NCI-H128 (cell line): ENCODE measurements around the gene SLC17A9.
A peak's percentile ranks its signal among the peaks of the same experiment; 100 is the strongest.

Source experiments
- DNase-seq: peaks from one replicate; lab custom pipeline; 2025; ENCODE audit not compliant: unreplicated experiment; lab: John Stamatoyannopoulos, UW

The SLC17A9 gene

DNA sequence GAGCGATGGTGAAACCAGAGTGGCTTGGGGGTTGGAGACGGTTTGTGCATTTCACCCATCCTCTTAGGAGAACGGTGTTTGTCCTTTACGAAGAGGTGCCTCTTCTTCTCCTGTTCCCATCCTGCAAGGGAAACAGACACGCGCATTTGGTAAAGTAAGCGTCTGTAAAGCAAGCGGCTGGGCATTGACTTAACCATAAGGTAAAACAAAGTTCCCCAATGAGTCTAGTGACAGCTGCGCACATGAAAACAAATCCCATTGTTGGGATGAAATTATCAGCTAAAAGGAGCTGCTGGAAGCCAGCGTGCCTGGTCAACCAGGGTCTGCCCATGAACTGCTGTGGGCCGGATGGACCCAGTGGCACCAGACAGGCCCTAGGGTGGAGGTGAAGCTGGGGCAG is 48.4 kb downstream of the SLC17A9 start:
- DNase-seq, result no peak

DNA sequence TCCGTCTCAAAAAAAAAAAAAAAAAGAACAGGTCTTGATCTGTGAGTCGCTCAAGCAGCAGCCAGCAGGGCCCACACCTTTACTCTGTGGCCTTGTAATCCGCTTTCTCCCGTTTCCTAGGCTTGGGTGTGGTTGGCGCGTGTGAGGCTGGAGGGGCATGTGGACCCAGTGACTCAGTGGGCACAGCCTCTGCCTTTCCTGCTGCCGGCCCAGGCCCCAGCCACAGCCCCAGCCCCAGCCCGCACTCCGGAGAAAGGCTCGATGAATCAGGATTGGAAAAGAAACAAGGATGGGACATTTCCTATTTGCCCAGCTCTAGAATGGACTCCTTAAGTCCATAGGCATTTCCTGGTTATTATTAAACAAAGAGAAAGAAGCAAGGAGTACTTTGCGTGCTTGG is 50.0 kb downstream of the SLC17A9 start:
- DNase-seq, result no peak

DNA sequence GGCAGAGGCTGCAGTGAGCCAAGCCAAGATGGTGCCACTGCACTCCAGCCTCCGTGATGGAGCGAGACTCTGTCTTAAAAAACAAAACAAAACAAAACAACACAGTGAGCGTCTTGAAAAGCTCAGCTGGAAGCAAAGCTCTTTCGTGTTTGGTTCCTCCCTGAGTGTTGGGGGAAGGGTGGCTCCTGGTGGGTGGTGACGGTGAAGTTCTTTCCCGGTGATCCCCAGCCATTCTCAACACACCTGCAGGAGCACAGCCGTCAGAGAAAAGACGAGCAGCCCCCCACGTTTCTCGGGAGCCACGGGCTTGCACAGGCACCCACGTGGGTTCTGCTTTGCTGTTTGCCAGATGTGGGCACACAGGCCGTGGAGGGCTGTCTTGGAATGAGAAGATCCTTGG is 51.0 kb downstream of the SLC17A9 start:
- no peak for DNase-seq

DNA sequence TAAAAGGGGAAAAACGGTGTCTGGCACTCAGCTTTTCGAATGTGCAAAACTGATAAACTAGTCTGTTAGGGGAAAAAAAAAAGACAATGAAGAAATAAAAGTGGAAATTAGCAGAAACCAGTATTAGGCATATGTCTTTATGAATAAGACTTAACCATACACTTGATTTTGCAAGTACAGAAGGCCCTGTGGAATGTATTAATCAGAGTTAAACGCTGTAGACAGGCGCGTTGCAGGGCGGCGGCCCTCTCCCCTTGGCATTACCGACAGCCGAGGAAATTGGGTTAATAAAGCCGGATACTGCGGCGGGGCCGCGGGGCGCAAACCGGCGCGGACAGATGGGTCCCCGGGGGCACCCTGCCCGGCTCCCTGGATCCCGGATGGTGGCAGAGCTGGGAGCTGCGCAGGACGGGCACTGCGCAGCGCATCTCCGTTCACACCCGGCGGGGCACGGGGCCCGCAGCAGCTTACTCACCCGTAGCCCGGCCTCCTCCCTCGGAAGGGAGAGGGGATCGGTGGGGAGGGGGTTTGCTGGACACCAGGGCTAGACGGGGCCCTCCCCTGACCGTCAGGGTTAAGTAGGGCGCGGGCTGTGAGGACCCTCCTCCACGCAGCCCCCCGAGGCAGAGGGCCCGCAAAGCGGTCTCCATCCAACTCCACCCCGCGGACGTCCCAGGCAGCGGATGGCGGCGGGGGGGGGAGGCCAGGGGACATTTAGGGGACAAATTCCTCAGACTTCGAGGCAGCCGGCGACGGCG is 52.3 kb downstream of the SLC17A9 start:
- no peak for DNase-seq

DNA sequence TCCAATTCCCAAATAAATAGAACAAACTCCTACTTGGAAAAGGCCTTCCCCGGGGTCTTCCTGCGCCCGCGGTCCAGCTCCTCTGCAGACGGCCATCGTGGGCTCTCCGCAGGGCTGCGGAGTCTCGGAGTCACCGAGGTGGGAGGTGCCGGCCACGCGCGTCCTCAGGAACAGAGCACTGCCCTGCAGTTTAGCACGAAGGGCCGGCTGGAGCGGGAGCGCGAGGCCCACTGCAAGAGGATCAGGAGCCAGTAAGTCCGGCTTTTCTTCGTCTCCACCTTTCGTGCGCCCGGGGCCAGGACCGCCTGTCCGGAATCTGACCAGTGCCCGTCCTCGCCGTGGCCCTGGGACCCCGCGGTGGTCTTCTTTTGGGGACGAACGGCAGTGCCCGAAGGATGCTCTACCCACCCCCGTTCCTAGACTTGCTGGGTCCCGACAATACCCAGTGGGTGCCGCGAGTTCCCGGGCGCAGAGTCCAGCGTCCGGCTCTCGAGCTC is 52.9 kb downstream of the SLC17A9 start:
- DNase-seq, result no peak

DNA sequence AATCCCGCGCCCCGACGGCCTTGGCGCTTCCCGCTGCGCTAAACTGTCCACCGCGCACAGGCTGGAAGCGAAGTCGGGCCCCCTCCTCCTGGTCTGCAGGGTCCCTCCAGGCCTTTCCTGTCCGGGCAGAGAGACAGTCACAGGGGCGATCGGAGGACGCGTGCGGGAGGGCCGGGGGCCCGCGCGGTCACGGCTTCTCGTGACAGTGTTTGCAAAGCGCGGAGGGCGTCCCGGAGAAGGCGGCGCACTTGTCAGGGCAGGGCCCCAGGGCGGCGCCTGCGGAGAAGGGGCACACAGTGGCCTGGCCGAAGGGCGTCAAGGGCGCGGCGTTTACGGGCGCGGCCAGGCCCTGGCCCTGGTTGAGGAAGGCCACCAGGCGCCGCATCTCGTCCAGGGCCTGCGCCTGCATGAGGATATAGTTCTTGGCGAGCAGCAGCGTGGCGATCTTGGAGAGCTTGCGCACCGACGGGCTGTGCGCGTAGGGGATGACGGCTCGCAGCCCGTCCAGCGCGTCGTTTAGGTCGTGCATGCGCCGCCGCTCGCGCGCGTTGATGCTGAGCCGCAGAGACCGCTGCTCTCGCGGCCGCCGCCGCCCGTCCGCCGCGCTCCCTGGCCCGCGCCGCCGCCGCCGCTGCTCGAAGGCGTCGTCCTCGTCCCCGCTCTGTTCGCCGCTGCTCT is 53.5 kb downstream of the SLC17A9 start:
- no peak for DNase-seq

DNA sequence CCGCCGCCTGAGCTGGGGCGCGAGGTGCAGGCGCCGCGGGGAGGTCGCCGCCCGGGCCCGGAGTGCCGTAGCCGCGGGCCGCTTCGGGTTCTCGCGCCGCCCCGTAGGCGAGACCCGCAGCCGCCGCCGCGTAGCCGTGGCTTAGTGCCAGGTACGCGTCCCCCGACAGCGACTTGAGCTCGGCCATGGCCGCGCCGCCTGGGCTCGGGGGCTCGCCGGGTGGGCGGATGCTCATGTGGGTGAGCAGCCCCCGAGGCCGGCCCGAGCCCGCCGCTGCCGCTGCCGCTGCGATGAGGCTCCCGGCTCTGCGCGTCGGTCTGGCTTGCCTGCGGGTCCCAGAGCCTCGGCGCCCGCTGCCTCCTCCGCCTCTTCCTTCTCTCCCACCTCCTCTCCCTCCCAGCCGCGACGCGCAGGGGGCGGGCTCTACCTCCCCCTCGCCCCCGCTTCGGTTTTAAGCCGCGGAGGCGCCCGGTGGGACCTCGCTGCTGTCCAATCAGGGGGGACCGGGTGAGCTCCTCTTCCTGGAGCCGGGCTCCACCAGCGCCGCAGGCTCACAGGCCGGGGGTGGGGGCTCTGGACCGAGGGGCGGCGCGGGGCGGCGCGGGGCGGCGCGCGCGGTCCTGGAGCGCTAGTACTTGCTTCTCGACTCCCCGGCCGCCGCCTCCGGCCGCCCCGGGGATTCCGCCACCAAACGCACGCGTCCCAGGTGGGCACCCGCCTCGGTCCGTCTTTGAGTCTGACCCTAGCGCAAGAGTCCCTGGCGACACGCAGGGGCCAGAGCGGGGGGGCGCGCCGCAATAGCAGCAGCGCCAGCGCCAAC is 54.2 kb downstream of the SLC17A9 start, which contains the start of gene BHLHE23:
TSS of gene BHLHE23 (minus strand) at position 425 of the 820 bp plus-strand sequence. CDS start at position 235, 190 bp downstream.
- no peak for DNase-seq

DNA sequence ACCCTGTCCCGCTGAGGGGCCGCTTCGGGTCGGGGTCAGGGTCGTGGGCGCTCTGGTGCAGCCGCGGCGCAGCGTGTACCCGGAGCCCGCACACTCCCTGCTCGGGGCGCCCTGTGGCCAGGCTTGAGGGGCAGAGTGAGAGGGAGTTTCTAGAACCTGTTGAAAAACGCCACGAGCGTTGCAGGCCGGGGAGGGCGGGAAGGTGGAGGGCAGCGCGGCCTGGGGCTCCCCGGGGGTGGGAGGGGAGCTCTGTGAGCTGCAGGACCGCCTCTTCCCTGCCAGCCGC is 54.8 kb downstream of the SLC17A9 start:
- DNase-seq, result no peak

DNA sequence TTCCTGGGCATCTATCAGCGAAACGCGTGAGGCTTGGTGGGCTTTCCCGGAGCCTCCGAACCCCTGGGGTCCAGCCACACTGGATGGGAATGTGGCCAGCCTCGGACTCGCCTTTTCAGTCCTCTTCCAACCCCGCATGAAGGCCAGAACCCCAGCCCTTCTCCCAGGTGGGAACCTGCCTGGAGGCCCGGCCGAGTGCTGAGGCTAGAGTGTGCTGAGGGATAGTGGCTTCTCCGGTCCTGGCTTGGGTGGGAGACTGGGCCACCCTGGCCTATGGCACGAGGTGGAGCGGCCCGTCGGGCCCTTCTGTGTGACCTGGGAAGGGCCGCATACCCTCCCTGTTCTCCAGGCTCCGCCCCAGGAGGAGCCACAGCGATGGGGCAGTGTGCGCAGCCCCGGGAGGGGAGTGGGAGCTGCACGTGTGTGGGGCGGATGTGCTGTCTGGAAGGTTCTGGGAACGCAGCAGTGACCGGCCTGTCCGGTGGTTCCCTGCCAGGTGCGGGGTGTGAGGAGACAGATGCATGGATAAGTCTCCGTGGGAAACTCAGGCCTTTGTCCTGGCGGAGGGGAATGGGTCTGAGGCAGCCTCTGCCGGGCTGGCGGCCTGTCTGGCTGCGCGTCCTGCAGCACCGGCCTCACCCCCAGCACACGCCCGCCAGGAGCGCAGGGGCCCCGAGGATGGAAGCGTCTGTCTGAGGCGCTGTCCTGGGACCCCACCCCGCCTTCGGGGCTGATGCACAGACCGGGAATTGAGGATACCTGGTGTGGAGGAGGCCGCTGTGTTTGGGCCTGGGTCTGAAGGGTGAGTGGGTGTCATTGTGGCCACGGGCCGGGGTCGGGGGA is 55.4 kb downstream of the SLC17A9 start:
- no peak for DNase-seq

DNA sequence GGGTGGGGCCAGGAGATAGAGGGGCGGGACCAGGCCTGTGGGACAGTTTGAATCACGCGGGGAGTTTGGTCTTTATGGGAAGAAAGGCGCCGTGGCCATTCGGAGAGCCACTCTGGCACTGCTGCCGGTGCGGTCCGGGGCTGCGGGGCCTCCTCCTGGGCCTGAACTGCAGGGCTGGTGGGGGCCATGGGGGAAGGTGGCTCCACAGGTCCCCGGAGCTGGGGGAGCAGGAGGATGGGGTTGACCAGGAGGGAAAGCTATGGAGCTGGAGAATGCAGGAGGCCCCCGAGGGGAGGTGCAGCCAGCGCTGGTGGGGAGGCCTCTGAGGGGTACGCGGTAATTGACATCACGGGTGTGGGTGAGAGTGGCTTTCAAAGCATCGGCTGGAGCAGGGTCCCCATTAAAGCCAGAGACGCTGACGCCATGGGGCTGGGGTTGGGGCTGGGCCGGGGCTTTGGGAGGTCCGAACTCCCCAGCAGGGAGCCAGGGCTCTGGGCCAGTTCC is 56.1 kb downstream of the SLC17A9 start:
- DNase-seq, result no peak

DNA sequence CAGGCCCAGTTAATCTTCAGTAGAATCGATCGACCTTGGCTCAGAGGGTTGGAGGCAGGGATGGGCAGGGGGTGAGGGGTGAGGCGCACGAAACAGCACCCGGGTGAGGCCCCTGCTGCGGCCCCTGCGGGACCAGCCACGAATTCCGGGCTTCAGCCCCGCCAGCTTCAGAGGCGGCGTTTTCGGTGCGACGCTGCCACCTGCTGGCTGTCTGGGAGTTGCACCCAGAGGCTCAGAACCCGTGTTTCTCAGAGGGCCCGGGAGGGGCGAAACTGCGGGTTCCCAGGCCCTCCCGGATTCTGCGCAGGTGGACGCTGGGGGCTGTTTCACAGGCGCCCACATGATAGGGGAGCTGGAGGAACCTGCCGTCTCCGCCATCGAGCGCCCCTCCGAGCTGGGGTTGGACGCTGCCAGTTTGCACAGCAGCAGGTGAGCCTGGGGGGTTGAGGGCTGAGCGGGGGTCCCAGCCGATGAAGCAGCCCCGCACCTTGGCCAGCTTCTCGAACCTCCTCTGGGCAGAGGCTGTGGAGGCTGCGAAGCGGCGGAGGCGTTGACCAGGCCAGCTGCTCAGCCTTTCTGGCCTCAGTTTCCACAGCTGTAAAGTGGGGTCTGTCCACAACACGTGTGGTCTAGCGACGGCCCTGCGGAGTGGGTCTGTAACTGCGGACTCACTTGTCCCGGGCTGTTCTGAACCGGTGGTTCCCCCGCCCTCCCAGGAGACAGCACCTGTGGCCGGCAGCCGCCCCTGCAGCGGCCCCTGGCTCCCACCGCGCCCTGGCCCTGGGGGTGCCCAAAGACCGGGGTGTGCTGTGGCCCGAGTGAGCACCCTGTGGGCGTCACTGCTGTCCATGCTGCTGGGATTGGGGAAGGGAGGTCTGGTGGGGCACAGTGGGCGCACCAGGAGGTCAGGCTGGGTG is 56.8 kb downstream of the SLC17A9 start:
- DNase-seq, result peak; percentile 27

DNA sequence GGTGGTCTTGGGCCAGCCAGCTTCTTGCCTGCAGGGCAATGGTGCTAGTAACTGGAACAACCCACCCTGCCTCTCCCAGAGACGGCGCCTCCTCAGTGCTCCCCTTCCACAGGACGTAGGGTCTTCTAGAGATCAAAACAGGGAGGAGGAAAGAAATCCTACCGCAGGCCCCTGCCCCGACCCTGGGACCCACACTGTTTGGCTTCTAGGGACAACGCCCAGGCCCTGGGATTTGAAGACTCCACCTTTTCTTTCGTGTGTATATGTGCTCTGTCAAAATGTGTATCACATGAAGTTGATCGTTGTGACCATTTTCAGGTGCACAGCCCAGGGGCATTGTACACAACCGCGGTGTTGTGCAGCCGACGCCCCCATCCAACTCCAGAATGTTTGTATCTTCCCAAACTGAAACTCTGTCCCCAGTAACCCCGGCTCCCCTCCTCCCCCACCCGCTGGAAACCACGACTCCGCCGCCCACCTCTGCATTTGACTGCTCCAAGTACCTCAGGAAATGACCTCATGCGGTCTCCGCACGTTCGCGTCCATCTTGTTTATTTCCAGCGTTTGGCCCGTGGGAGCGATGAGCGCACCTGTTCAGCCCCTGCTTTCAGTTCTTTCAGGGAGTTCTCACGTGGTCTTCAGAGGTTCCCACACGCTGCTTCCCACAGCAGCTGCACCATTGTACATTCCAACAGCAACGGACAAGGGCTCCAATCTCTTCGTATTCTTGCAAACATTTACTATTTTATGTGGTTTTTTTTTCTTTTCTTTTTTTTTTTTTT is 57.7 kb downstream of the SLC17A9 start:
- DNase-seq, result no peak

DNA sequence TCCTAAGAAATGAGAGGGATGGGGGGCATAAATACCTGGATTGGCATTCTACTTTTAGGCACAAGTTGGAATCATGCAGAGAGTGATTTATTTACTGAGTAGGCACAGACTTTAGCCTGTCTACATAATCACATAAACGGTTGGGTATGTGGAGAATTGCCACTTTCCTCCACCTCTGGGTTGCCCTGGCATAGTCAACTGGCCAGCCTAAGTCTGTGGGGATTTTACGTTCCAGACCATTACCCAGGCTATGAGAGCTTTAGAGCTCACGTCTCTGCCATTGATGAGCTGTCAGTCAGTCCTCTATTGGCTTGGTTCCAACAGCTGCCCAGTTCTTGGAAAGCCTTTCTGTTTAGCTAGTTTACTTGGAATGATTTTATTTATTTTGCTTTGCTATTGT is 59.3 kb downstream of the SLC17A9 start:
- DNase-seq, result no peak

DNA sequence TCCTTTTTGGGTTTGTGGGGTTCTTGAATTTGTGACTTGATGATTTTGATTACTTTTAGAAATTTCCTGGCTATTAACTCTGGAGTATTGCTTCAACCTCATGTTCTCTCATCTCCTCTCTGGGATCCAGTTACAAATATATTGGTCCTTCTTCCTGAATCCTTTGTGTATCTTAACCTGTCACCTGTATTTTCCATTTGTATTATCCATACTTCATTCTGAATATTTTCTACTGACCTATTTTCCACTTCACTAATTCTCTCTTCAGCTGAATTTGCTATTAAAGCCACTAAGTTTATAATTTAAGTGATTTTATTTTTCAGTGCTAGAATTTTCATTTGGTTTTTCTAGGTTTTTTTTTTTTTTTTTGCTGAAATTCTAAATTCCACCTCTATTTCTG is 60.7 kb downstream of the SLC17A9 start:
- DNase-seq, result no peak

DNA sequence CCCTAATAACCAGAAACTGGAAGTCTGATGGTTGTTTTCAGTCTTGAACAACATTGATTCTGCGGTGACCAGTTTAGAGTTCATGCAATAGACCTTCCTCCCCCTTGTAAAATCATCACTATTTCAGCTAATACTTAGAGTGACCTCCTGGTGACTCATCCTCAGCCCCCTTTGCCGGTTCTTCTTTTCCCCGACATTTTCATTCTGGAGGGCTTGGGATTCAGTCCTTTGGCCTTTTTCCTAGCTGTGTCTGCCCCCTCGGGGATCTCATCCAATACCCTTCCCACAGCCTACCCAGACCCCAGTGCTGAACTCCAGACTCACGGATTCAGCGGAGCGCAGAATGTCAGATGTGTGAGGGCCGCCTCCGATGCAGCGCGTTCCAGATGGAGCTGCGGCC is 61.8 kb downstream of the SLC17A9 start:
- no peak for DNase-seq

DNA sequence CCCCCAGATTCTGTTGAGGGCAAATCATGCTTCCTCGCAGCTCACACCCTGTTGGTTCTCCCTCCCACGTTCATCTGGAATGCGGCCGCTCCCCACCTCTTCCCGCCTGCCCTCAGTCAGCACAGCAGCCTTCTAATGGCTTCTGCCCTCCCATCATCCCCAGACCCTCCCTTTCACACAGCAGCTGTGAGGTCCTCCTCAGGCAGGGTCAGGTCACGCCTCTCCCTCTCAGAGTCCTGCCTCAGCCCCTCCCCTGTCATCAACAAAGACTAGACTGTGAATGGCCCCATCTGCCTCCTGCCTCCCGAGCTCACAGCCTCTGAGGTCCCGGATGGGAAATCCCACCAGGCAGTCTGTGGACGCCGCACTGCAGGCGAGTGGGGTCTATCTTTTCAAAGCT is 62.2 kb downstream of the SLC17A9 start:
- no peak for DNase-seq

DNA sequence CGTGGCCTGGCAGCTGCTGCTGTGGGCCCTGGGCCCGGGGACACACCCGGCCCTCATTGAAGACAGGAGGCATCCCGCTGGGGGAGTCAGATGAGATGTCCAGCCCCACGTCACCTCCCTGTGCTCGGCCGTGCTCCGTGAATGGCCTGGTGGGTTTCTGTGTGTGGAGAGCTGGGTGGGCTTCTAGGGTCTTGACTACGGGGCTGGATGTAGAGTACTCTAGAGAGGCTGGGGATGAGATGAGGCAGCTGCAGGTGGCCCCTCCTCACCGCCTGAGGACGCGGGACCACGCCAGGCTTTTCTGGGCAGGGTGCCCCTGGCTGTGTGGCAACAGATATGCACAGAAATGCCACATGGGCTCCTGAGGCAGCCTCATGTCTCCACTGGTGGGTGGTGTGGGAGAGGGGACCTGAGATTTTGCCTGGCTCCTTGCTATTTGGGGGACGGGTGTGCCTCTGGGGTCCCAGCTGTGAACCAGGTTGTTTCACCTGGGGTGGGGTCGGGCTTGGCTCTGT is 62.7 kb downstream of the SLC17A9 start:
- no peak for DNase-seq

DNA sequence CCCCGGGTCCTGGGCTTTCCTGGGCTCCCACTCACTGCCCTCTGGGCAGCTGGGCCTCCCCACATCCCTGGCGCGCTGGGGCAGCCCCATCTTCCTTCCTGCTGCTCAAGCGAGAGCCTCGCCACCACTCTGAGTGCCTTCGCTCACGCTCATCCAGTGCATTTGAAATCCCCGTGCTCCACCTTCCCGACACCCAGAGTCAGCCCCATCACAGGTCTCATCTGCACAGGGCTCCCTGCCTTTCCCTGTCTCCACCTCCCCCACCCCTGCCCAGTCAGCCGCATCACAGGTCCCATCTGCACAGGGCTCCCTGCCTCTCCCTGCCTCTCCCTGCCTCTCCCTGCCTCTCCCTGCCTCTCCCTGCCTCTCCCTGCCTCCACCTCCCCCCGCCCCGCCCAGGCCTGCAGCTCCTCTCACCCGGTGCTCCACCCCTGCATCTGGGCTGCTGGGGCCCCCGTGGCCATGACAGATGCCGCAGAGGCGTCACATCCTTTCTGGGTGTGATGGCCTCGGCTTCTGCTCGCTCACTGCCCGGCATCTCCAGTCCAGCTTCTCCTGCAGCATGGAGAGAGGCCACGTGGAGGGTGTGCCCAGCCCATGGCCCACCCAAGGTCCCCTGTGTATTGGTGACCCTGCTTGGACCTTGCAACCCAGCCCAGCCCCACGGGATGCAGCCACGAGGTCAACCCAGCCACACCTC is 63.3 kb downstream of the SLC17A9 start:
- no peak for DNase-seq
